Activated T-cell treated with anti-CD3 and anti-CD28 coated beads for 4 hours (primary cell): ENCODE data around the gene GPR27.

Experiments
- DNase-seq: peaks from one replicate; pipeline ENCODE4 v3.0.0-alpha.2; 2020

Gene GPR27

GRCh38 chr3:71786551-71786950 is 32.9 kb downstream of the GPR27 start:
- DNase-seq, result no peak

GRCh38 chr3:71787851-71788405 is 34.3 kb downstream of the GPR27 start:
- DNase-seq, result no peak

DNA sequence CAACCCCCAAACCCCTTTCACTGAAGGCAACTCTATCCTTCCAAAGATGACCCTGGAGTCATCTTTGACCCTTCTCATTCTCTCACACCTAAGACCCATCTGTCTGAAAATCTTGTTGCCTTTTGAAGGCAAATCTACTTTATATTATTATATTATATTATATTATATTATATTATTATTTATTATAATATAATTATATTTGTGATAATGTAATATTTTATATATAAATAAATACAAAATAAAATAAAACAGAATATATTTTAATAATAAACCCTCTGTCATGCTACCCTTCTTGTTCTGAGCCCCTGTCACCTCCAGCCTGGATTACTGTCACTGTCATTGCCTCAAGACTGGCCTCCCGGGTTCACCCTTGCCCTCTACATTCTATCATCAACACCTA is 36.3 kb downstream of the GPR27 start:
- no peak for DNase-seq

- no peak for DNase-seq
These were observed 38.0 kb downstream of the GPR27 start for GRCh38 chr3:71791634-71792033.

- no peak for DNase-seq
These were observed 42.6 kb downstream of the GPR27 start for GRCh38 chr3:71796290-71796689.

GRCh38 chr3:71797455-71797854 is 43.8 kb downstream of the GPR27 start:
- DNase-seq, result no peak

- DNase-seq, result no peak
These were observed 46.4 kb downstream of the GPR27 start for GRCh38 chr3:71800023-71800422.

GRCh38 chr3:71801986-71802385 is 48.3 kb downstream of the GPR27 start:
- DNase-seq, result no peak

- DNase-seq, result no peak
These were observed 49.6 kb downstream of the GPR27 start for GRCh38 chr3:71803248-71803647.

- DNase-seq, result no peak
These were observed 51.5 kb downstream of the GPR27 start for GRCh38 chr3:71805199-71805598.

GRCh38 chr3:71805691-71806090 is 52.0 kb downstream of the GPR27 start:
- no peak for DNase-seq
